H1 (cell line): ENCODE measurements around the gene TEX55.

Experiments used
- ATF2 ChIP-seq: IDR thresholded peaks from 2 replicates; pipeline ENCODE4 v1.6.1; 2012; ENCODE audit warnings: low read length, inconsistent platforms
- ATF3 ChIP-seq: IDR thresholded peaks from 2 replicates; pipeline ENCODE4 v1.6.1; 2011; ENCODE audit warnings: low read depth, mild to moderate bottlenecking, low read length; ENCODE audit not compliant: insufficient read depth
- CTCF ChIP-seq, 3 experiments: IDR thresholded peaks; 1 replicate in 2 of 3; 2 replicates in 1 of 3; pipeline versions ENCODE4 v1.5.1 to v1.6.1; 2011; ENCODE audit warnings: low read length in 3 of 3, mild to moderate bottlenecking in 3 of 3, inconsistent platforms in 2 of 3, low read depth in 1 of 3, moderate library complexity in 1 of 3; ENCODE audit not compliant: insufficient read depth in 1 of 3; ENCODE audit errors: control extremely low read depth in 1 of 3
- POLR2AphosphoS5 ChIP-seq: IDR thresholded peaks from 2 replicates; pipeline ENCODE4 v1.6.1; 2011; ENCODE audit warnings: low read depth, low read length

GRCh38 chr3:119187266-119187665, 41.3 kb downstream of the TEX55 start:
- TF ChIP-seq POLR2AphosphoS5 (no peak), ATF2 (no peak), CTCF (IDR thresholded peaks at IDR 0.05; ENCODE audit: control extremely low read depth in 1 of 3, insufficient read depth in 1 of 3, low read depth in 1 of 3, low read length in 3 of 3) (no peak), ATF3 (no peak)
